HG03558 (cell line): ENCODE measurements around the gene KLHL40.

Experiments used
- ATAC-seq: cut with Tn5 transposase; IDR thresholded peaks from one replicate; pipeline ENCODE4 v1.9.1; 2021; ENCODE audit warnings: moderate number of reproducible peaks; ENCODE audit not compliant: unreplicated experiment; ENCODE audit errors: extremely low read depth

The KLHL40 gene

GRCh38 chr3:42656680-42657610 is 28.4 kb upstream of the KLHL40 start:
- ATAC-seq, result no peak

- no peak for ATAC-seq
Measured at GRCh38 chr3:42657675-42658074, 27.7 kb upstream of the KLHL40 start.

GRCh38 chr3:42658091-42658770 is 27.1 kb upstream of the KLHL40 start:
- no peak for ATAC-seq

GRCh38 chr3:42658771-42659390 is 26.5 kb upstream of the KLHL40 start:
- ATAC-seq, result no peak

- no peak for ATAC-seq
Measured at GRCh38 chr3:42659451-42660130, 25.7 kb upstream of the KLHL40 start.

GRCh38 chr3:42660131-42660715 is 25.1 kb upstream of the KLHL40 start:
- ATAC-seq, result no peak

- no peak for ATAC-seq
Measured at GRCh38 chr3:42660898-42661297, 24.4 kb upstream of the KLHL40 start.

GRCh38 chr3:42661593-42662022 is 23.7 kb upstream of the KLHL40 start:
- ATAC-seq, result no peak

- no peak for ATAC-seq
Measured at GRCh38 chr3:42662037-42662812, 23.1 kb upstream of the KLHL40 start.

GRCh38 chr3:42662813-42663535 is 22.4 kb upstream of the KLHL40 start:
- ATAC-seq, result no peak

- no peak for ATAC-seq
Measured at GRCh38 chr3:42663581-42664437, 21.5 kb upstream of the KLHL40 start.

GRCh38 chr3:42664438-42664803 is 20.9 kb upstream of the KLHL40 start:
- no peak for ATAC-seq

- ATAC-seq, result no peak
Measured at GRCh38 chr3:42665050-42665878, 20.1 kb upstream of the KLHL40 start.

- ATAC-seq, result no peak
Measured at GRCh38 chr3:42666022-42666421, 19.3 kb upstream of the KLHL40 start.

- ATAC-seq, result no peak
Measured at GRCh38 chr3:42666577-42666998, 18.7 kb upstream of the KLHL40 start.

GRCh38 chr3:42667096-42667522 is 18.2 kb upstream of the KLHL40 start:
- no peak for ATAC-seq
